MG63 (cell line): ENCODE results near the gene PIK3CD. TPM values are rescaled to one million over a fixed set of nuclear protein-coding genes. Genes with fewer than 3 reads are reported as not detected.
"Not testable (repeated sequence)": the region's sequence is repeated elsewhere in the genome, so short reads cannot be mapped to it uniquely, and the experiment has no call there.

Experiments used
- DNase-seq: peaks from one replicate; pipeline ENCODE4 v3.0.0-alpha.2; 2020
- H3K27me3 ChIP-seq: fragments of 250-450 bp; sonication (Bioruptor Pico); 2 replicates; pipeline ENCODE4 v1.5.1; 2020; ENCODE audit warnings: mild to moderate bottlenecking, moderate library complexity
- H3K36me3 ChIP-seq: fragments of 250-450 bp; sonication (Bioruptor Pico); 2 replicates; pipeline ENCODE4 v1.5.1; 2020; ENCODE audit warnings: mild to moderate bottlenecking, moderate library complexity
- H3K4me3 ChIP-seq: fragments of 250-450 bp; sonication (Bioruptor Pico); 2 replicates; pipeline ENCODE4 v1.5.1; 2020; ENCODE audit warnings: mild to moderate bottlenecking, moderate library complexity
- H3K9me3 ChIP-seq: fragments of 250-450 bp; sonication (Bioruptor Pico); 2 replicates; pipeline ENCODE4 v1.5.1; 2020; ENCODE audit warnings: mild to moderate bottlenecking, moderate library complexity
- total RNA-seq: library from RNA; depleted of rRNA; stranded (reverse); fragments of >200 nt; shearing (Covaris generic); gene quantifications from 2 replicates; pipeline ENCODE4 v1.2.3, GENCODE V29; 2014; ENCODE audit warnings: low replicate concordance

Gene PIK3CD
- total RNA-seq, 1 experiment from 2014 or later: 2.9 TPM

DNA sequence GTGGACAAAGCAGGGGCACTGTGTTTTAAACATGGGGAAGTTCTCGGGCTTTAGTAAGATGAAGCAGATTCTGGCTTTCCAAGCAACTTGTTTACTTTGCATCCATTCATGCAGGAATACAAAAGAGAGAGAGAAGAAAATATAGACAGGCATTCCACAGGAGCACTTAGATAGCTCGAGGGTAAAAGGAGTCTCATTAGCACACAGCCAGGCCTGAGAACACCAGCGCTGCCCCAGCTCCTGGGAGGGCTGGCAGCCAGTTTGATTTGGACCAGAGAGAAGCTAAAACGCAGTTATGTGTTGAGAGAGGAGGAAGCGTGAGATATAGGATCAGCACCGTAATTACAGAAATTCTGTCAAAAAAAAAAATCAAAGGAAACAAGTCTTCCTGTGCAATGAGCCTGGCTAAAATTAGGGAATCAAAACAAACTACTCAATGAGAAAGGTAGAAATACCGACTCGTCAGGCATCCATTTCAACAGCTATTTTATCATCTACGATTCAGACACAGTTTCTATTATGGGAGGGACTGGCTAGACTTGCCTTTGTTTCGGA lies 104.0 kb downstream of the PIK3CD start:
- Histone ChIP-seq H3K36me3 (no peaks in the 10 kb centered on the region), H3K9me3 (no peaks in the 10 kb centered on the region), H3K27me3 (no peaks in the 10 kb centered on the region), H3K4me3 (no peak overlapping the region)
- no peak for DNase-seq

- Histone ChIP-seq H3K27me3 (no peaks in the 10 kb centered on the region), H3K4me3 (no peak overlapping the region), H3K36me3 (no peaks in the 10 kb centered on the region), H3K9me3 (no peaks in the 10 kb centered on the region)
- DNase-seq: no peak
These were observed 107.1 kb downstream of the PIK3CD start for GRCh38 chr1:9758559-9759121.

DNA sequence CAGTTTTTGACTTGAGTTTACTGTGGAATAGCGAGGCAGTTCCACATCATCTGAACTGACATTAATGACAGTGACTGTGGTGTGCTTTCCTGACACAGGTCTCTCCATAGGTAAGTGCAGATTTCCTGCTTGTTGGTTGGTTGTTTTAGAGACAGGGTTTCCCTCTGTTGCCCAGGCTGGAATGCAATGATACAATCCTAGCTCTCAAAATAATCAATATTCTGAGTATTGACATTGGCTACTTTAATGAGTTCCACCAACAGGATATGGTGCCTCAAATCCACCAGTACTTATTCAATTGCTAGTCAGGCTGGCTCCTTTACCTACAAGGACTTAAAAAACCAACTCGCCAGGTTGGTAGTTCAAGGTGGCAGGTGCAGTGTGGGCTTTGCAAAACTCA lies 108.4 kb downstream of the PIK3CD start:
- Histone ChIP-seq H3K36me3 (no peaks in the 10 kb centered on the region), H3K27me3 (no peaks in the 10 kb centered on the region), H3K4me3 (no peak overlapping the region), H3K9me3 (no peaks in the 10 kb centered on the region)
- DNase-seq: no peak

GRCh38 chr1:9760824-9761223 lies 109.3 kb downstream of the PIK3CD start:
- no peak for DNase-seq

DNA sequence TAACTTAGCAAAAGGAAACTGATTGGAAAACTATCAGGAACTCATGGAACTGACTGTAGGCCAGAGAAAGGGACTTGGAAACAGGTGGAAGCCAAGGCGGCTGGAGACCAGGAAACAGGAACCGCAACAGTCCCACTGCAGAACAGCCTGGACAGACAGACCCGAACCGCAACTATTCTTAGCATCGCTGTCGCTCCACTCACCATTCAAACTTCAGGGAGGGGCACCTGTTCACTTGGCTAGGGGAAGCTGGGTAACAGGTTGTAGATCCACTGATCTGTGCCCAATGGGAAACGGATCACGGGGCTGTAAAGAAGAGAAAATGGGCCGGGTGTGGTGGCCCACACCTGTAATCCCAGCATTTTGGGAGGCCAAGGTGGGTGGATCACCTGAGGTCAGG lies 110.3 kb downstream of the PIK3CD start:
- H3K27me3 ChIP-seq: no peaks in the 10 kb centered on the region
- no peaks in the 10 kb centered on the region for H3K9me3 ChIP-seq
- DNase-seq: no peak
- no peaks in the 10 kb centered on the region for H3K36me3 ChIP-seq
- H3K4me3 ChIP-seq: no peak overlapping the region

More at GRCh38 chr1:9760824-9761223, 109.3 kb downstream of the PIK3CD start:
- Histone ChIP-seq H3K27me3 (no peaks in the 10 kb centered on the region), H3K36me3 (no peaks in the 10 kb centered on the region), H3K9me3 (no peaks in the 10 kb centered on the region), H3K4me3 (no peak overlapping the region)

DNA sequence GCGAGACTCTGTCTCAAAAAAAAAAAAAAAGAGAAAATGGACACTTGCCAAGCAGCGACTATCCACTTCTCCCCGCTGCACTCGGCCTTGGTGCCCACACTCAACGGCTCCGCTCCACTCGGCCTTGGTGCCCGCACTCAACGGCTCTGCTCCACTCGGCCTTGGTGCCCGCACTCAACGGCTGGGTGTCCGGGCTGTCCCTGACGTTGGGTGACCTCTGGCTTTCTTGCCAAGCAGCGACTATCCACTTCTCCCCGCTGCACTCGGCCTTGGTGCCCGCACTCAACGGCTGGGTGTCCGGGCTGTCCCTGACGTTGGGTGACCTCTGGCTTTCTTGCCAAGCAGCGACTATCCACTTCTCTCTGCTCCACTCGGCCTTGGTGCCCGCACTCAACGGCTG lies 110.9 kb downstream of the PIK3CD start:
- H3K9me3 ChIP-seq, H3K36me3 ChIP-seq, DNase-seq, H3K27me3 ChIP-seq, H3K4me3 ChIP-seq: not testable (repeated sequence)

DNA sequence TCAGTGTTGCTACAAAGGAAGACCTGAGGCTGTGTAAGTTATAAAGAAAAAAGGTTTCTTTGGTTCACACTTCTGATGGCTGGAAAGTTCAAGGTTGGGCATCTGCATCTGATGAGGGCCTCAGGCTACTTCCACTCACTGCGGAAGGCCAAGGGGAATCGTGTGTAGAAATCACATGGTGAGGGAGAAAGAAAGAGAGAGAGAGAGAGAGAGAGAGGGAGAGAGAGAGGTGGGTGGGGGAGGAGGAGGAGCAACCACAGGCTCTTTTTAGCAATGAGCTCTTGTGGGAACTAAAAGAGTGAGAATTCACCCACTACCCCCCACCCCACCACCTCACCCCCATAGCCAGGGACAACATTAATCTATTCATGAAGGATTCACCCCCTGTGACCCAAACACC lies 112.4 kb downstream of the PIK3CD start:
- no peak for DNase-seq
- no peaks in the 10 kb centered on the region for H3K27me3 ChIP-seq
- no peak overlapping the region for H3K4me3 ChIP-seq
- no peaks in the 10 kb centered on the region for H3K36me3 ChIP-seq
- no peaks in the 10 kb centered on the region for H3K9me3 ChIP-seq

DNA sequence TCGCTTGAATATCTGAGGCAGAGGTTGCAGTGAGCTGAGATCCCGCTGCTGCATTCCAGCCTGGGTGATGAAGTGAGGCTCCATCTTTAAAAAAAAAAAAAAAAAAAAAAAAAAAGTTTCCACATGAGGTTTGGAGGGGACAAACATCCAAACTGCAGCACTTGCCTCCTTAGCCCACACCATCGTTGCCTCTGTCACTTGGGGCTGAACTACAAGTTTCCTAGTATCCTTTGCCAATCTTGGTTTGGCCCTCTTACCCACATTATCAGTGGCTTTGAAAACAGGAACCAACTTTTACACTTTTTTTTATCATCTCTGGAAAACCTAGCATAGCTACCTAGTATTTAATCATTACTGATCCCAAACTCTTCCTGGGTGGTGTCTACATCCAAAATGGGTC lies 113.0 kb downstream of the PIK3CD start:
- Histone ChIP-seq H3K4me3 (no peak overlapping the region), H3K27me3 (no peaks in the 10 kb centered on the region), H3K9me3 (no peaks in the 10 kb centered on the region), H3K36me3 (no peaks in the 10 kb centered on the region)
- no peak for DNase-seq

GRCh38 chr1:9766759-9767442 lies 115.4 kb downstream of the PIK3CD start:
- DNase-seq: peak; percentile 88
- Histone ChIP-seq H3K27me3 (no peaks in the 10 kb centered on the region), H3K9me3 (no peaks in the 10 kb centered on the region), H3K36me3 (no peaks in the 10 kb centered on the region), H3K4me3 (no peak overlapping the region)

DNA sequence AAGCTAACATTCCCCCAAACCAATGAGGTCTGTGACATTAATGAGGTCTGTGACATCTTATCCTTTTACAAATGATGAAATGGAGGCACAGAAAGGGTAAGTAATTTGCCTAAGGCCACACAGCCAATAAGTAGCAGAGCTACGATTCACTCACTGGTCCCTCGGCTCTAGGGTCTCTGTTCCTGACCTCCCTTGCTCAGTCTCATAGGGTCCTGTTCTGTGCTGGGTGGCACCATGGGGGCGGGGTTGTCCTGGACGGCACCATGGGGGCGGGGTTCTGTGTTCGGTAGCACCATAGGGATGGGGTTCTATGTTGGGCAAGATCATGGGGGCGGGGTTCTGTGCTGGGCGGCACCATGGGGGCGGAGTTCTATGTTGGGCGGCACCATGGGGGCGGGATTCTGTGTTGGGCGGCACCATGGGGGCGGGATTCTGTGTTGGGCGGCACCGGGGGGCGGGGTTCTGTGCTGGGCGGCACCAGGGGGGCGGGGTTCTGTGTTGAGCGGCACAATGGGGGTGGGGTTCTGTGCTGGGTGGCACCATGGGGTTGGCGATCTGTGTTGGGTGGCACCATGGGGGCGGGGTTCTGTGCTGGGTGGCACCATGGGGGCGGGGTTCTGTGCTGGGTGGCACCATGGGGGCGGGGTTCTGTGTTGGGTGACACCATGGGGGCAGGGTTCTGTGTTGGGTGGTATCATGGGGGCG lies 116.6 kb downstream of the PIK3CD start:
- Histone ChIP-seq H3K4me3 (no peak overlapping the region), H3K36me3 (no peaks in the 10 kb centered on the region), H3K9me3 (no peaks in the 10 kb centered on the region), H3K27me3 (no peaks in the 10 kb centered on the region)
- no peak for DNase-seq

GRCh38 chr1:9768983-9769382 lies 117.5 kb downstream of the PIK3CD start:
- DNase-seq: no peak
- no peaks in the 10 kb centered on the region for H3K9me3 ChIP-seq

GRCh38 chr1:9770298-9770697 lies 118.8 kb downstream of the PIK3CD start:
- no peak for DNase-seq
- Histone ChIP-seq H3K36me3 (no peaks in the 10 kb centered on the region; the same call in 1 of the 2 replicates), H3K27me3 (no peaks in the 10 kb centered on the region), H3K9me3 (no peaks in the 10 kb centered on the region), H3K4me3 (no peak overlapping the region)

More at GRCh38 chr1:9768983-9769382, 117.5 kb downstream of the PIK3CD start:
- H3K27me3 ChIP-seq: no peaks in the 10 kb centered on the region
- H3K4me3 ChIP-seq: no peak overlapping the region
- no peaks in the 10 kb centered on the region for H3K36me3 ChIP-seq

DNA sequence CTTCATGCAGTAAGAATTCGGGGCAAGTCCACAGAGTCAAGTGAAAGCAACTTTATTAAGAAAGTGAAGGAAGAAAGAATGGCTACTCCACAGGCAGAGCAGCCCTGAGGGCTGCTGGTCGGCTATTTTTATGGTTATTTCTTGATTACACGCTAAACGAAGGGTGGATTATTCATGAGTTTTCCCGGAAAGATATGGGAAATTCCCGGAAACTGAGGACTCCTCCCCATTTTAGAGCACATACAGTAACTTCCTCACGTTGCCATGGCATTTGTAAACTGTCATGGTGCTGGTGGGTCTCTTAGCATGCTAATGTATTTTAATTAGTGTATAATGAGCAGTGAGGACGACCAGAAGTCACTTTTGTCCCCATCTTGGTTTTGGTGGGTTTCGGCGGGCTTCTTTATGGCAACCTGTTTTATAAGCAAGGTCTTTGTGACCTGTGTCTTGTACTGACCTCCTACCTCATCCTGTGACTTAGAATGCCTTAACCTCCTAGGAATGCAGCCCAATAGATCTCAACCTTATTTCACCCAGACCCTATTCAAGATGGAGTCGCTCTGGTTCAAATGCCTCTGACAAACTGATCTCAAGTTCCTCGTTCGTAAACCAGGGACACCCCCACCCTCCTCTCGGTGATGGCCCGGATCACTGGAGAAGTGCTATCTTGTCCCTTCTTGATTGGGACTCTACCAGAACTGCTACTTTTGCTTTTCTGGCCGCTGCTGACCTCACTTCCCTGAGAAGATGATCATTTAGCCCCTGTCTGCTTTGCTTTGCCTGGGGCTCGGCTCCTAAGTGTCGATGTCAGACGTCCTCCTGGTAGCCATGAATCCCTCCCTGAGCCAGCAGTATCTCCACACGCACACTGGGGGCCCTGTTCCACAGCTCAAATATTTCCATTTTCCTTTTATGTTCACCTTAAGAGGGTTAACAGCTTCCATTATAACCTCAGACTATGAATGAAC lies 123.5 kb downstream of the PIK3CD start:
- DNase-seq: no peak
- H3K36me3 ChIP-seq: no peaks in the 10 kb centered on the region; the same call in 1 of the 2 replicates

DNA sequence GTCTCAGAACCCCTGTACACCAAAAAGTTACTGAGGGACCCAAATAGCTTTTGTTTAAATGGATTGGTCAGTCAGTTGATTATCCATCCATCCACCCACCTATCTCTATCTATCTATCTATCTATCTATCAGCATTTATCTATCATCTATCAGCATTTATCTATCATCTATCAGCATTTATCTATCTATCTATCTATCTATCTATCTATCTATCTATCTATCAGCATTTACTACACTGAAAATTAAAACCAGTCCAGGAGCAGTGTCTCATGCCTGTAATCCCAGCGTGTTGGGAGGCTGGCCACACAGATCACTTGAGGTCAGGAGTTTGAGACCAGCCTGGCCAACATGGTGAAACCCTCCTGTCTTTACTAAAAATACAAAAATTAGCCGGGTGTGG lies 125.2 kb downstream of the PIK3CD start:
- Histone ChIP-seq H3K36me3 (no peaks in the 10 kb centered on the region; the same call in 1 of the 2 replicates), H3K9me3 (no peaks in the 10 kb centered on the region)

More for the DNA sequence above, 123.5 kb downstream of the PIK3CD start:
- no peak overlapping the region for H3K4me3 ChIP-seq
- H3K9me3 ChIP-seq: no peaks in the 10 kb centered on the region
- no peaks in the 10 kb centered on the region for H3K27me3 ChIP-seq

More for the DNA sequence above, 125.2 kb downstream of the PIK3CD start:
- no peak for DNase-seq
- H3K27me3 ChIP-seq: no peaks in the 10 kb centered on the region
- H3K4me3 ChIP-seq: no peak overlapping the region
